ENCODE results near the gene GPR176.

DNA sequence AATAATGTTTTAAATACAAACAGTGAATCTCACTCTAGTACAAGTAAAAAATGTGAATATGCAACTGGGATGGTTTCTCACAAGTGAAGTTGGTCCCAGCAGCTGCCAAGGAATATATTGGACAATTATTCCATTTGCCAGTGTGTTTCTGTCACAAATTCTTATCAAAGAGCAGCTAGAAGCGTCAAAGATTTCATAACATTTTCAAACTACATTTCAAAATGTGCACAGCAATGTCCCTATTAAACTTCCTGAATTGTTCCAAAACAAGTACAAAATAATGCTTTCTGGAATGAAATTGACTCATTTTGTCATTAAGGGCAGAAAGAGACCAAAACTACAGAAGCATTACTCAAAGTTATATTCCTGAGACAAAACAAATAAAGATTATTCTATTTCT lies 38.3 kb downstream of the GPR176 start:
- TF ChIP-seq BHLHE40 (IDR thresholded peaks at IDR 0.05; ENCODE audit: borderline replicate concordance) (no peak), FOXM1 (IDR thresholded peaks at IDR 0.05; ENCODE audit: borderline replicate concordance) (no peak)

Measured in HEK293T (cell line).